NCI-H2196 treated with DMSO at 0.1 percent for 48 hours (cell line): Measurements from ENCODE around the gene LAMTOR1.
A peak's percentile ranks its signal among the peaks of the same experiment; 100 is the strongest.

ENCODE experiments used
- DNase-seq: peaks from one replicate; lab custom pipeline; 2025; ENCODE audit not compliant: unreplicated experiment; lab: John Stamatoyannopoulos, UW

The LAMTOR1 gene

DNA sequence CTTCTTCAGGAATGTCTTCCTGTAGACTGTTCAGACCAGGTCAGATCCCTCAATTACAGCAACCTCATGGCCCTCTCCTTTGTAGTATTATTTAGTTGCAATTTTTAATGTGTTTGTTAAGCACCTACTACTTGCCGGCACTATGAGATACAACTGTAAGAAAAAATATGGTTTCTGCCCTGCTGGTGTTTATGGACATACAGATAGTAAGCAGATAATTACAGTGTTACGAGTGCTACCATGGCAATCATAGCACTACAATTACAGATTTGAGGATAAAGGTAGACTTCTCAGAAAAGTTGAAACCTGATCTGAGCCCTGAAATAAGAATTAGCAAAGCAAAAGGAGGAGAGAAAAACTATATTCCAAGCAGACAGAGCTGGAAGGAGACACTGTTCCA, 19.7 kb downstream of the LAMTOR1 start:
- DNase-seq, result peak; percentile 23

DNA sequence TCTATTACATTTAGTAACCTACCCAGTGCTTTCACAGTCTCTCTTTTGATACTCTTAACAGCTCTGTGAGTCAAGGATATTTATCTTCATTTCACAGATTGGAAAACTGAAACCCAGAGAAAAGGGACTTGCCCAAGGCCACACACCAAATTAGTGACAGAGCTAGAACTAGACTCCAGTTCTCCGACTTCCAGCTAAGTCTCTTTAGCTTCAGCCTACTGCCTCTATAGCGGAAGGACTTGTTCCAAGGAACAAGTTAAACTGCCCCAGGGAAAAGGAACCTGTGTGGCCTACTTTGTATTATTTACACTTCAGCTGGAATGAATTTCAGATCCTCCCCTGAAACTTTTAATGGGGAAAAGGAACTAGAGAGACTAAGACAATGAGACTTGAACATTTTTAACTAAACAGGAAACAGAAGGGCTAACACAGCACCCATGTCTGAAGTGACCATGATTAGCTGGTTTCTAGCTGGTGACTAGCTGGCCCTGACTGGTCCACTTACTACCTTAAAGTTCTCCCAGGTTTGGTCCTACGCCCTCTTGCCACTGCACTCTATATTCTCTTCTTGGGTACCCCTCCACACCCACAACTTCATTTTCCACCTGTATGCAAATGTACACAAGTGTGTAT, 21.2 kb downstream of the LAMTOR1 start:
- DNase-seq, result no peak

DNA sequence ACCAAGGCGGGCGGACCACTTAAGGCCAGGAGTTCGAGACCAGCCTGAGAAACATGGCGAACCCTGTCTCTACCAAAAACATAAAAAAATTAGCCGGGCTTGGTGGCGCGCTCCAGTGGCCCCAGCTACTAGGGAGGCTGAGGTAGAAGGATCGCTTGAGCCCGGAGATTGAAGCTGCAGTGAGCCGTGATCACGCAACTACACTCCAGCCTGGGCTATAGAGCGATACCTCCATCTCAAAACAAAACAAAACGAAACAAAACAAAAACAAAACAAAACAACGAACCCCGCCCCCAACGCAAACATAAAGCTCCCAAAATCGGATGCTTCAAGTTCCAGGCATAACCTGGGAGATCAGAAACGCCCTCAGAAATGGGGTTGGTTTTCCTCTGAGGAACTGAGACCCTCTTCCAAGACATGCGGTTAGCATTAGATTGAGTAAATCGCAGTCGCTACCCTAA, 21.9 kb downstream of the LAMTOR1 start:
- no peak for DNase-seq

DNA sequence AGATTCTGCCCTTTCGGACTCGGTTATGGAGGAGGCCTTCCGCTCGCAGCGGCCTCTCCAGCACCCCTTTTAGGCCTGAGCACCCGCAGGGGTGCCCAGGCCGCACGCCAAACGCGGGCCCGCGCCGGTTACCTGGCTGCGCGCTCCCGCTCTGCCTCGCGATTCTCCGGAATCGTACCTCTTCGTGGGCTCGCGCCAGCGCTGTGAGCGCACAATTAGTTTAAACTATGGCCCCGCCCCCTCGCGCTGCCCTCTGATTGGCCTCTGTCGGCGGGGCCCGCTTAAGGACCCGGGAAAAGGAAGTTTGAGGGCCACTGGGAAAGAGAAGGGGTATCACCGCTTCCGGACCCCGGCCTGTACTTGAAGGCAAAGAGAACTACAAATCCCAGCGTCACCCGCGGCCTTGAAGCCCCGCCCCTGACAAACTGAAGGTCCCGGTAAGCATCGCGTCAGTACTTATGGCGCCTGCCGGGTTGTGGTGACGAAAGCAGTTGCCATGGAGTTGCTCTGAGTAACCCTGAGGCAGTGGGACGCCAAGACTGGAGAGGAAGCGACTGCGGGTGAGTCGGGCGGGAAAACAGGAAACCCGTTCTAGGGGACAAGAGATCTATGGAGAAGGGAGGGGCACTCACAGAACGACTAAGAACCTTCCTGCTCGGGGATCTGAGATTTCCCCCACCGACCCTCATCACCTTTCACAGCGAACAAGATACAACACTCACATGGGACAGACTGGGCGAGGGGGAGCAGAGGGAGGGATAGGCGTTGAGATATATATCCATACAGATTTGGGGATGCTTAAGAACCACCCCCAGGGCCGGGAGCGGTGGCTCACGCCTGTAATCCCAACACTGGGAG, 22.5 kb downstream of the LAMTOR1 start, which contains the start of the genes LRRC51 and NUMA1:
LRRC51 (plus strand) TSS at position 525 of the 858 bp plus-strand sequence. CDS start 8,234 bp downstream, outside the sequence.
NUMA1 (minus strand) TSS at position 217 of the 858 bp plus-strand sequence. CDS start 44,599 bp downstream, outside the sequence.
- DNase-seq, result peak; percentile 100

DNA sequence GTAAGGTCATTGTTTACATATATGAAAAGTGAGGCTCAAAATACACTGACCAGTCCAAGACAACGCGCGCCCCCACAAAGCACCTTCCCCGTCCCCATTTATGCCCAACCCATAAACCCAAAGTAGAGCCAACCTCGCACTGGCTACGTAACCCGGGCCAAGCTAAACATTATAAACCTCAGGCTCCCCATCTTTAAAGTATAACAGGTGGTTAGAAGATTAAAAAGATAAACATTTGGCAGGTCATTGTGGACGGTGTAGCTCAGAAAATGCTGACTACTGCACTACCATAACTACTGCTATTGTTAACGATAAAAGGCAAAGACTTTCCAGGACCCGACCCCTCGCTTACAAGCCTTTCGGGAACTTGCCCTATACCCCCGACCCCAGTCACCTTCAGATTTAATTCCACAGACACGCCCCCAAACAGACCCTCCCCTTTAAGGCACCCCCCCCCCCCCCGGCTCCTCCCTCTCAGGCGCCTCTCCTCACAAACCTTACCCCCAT, 23.2 kb downstream of the LAMTOR1 start:
- no peak for DNase-seq

DNA sequence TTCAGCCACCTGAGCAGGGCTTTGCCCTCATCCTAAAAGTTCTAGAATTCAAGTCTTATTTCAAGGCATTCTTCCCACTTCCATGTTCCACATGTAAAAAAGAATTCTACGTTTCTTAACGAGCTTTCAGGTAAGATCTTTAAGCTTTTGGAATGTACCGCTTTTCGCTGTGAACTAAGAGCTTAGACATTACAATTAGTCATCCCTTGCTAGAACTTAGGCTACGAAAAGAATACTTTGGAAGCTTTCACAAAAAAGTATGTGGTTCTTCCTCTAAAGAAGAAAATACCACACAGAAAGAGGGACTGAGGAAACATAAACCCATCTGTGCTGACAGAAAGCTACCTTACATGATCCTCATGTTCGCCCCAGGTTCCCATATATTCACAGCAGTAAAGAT, 24.6 kb downstream of the LAMTOR1 start:
- DNase-seq, result no peak

DNA sequence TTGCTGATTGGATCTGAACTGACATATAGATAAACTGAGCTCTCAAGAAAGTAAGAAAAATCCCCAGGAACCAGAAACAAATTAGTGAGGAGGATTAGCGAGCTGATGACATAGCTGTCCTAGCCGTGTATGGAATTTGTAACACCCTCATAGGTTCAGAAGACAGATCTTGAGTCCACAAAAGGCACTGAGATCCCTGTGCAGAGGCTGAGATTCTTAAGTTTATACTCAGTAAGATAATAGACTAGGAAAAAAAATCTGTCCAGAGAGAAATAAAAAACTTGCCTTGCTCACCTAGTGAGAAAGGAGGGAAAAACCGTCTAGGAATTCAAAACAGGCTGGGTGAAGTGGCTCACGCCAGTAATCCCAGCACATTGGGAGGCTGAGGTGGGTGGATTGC, 27.3 kb downstream of the LAMTOR1 start:
- no peak for DNase-seq

DNA sequence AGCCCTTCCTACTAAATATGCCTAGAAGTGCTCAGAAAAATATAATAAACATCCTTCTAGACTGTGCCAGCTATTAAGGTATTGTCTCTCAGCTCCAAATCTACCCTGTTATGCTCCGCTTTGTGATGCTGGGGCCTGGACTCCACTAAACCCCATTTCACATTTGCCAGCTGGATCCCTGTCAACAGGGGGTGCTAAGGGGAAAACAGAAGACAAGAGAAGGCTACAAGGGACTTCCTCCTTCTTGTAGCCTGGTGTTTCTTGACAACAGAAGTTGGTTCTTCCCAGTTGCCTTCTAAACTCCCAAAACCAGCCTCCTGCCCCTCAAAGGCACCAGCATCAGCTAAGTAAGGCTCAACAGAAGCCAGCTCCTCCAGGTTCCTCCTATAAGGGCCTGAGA, 28.0 kb downstream of the LAMTOR1 start:
- no peak for DNase-seq

DNA sequence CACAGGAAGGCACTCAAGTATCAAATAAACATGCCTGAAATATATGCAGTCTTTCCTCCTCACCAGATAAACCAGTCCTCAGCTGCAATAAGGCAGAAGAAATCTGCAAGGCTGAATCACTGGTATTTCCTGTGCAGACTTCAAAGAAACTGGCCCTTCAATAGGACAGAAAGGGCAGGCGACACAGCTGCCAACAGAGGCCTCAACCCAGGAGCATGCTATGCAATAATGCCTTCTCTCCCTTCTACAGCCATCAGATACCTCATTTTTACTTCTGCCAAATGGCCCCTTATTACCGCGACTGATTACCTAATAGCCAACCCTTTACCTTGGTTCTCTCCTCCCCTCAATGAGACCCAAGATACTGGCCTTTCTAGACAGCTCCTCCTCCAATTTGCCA, 30.7 kb downstream of the LAMTOR1 start:
- no peak for DNase-seq

DNA sequence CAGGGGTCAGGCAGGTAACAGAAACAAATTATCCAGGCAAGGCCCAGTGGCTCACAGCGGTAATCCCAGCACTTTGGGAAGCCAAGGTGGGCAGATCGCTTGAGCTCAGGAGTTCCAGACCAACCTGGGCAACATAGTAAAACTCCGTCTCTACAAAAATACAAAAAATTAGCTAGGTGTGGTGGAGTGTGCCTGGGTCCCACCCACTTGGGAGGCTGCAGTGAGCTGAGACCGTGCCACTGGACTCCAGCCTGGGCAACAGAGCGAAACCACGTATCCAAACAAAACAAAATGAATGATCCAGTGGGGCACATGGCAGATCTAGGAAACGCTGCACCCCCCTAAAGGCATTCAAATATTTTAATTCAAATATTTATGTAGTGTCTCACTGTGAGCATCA, 32.6 kb downstream of the LAMTOR1 start:
- DNase-seq, result no peak

DNA sequence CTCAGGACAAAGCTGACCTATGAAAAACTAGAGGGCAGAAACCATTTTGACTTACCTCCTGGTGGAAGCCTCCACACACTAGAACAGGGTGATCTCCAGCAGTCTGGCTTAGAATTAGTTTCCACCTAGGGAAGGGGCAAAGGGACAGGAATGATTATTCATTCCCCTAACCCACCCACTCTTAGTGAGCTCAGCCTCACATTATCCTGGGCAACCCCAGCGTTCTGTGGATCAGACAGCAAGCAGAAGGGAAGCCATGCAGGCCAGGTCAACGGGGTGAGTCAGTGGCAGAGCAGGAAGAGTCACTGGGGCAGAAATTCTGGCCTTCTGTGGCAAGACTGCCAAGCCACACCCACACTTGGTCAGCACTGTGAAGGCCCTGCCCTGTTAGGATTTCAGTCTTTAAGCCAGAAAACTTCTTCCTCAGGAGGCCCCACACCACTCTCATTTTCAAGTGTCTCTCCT, 33.3 kb downstream of the LAMTOR1 start:
- DNase-seq, result peak; percentile 55

DNA sequence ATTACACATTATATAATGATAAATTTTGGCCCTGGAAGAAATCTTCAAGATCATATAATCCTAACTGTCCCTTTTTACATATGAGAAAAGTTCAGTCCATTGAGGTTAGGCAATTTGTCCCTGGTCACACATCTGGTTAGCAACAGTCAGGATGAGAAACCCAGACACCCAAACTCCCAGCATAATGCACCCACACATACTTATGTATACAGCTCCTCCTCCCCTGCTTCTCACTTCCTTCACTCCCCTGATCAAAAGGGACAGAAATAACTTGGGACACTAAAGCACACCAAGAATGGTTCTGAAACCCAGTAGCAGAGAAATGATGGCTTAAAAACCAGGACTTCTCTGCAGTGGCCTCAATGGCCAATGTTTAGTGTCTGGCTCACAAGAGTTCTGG, 33.9 kb downstream of the LAMTOR1 start:
- DNase-seq, result no peak

DNA sequence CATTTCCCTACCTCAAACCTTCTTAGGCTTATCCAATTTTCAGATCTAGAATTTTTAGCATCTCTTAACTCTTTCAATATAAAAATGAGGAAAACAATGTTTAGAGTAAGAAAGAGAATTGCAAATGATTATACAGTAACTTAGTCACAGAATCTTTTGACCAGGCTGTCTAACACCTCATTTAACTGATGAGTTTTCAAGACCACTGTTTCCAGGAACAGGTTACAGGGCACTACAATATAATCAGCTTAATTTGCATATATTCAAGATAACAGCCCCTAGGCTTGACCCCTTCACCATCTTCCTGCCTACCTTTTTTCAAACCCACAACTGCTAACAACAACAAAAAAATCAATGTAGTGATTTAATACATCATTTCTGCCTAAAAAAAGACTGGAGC, 35.4 kb downstream of the LAMTOR1 start:
- no peak for DNase-seq

DNA sequence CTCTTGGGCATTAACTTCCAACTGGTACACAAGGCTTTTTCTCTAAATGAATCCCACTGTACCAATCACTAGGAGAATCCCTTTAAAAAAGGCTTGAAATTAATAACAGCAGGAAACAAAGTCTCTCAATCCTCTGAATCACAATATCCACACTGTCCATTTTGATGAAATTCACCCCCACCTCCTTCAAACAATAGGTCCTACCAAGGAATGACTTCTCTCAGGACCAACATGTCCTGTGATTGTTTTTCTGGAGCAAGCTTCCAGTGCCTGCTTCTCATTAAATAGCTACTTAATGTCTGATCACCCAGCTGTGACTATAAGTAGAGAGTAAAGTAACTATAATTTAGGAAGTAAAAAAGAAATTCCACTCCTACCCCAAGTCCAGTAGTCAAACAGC, 35.8 kb downstream of the LAMTOR1 start:
- no peak for DNase-seq

DNA sequence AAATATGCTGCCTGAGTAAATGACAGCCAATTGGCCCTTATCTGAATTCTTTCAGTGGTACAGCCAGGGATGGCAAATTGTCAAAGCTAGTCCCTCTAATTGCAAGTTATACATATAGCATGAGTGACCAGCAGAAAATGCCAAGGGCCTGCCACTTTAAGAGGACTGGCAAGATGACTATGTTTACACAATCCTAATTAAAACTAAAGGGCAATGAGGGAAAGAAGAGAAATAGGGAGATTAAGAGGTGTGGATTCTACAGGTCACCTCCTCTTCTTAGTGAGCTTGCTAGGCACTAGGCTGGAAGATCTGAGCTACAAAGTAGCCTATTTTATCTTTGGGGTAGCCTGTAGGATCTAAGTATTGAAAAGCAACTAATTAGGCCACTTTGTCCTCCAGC, 36.2 kb downstream of the LAMTOR1 start:
- DNase-seq, result no peak

DNA sequence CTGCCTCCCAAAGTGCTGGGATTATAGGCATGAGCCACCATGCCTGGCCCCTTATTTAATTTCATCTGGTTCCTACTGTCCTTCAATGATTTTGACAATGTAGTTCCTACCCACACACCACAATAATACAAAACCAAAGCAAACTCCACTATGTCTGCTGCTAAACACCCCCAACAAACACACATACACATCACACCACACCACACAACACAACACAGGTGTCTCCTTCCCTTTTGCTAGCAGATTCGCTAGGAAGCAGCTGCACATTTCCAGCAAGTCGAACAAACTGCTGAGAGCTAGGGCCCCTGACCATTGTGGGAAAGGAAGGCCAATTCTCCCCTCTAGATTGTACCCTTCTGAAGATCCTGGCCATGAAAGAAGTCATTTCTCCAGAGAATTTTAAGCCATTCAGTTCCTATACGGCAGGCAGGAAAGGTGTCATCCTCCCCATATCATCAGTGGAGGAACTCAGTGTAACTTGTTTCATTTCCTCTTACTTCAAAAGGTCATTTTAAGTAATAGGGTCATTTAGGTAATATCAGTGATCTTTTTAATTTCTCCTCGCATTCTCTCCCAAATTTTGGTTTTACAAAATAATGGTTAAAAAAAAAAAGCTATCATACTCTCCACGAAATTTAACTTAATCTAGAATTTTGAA, 41.2 kb downstream of the LAMTOR1 start:
- DNase-seq, result no peak

DNA sequence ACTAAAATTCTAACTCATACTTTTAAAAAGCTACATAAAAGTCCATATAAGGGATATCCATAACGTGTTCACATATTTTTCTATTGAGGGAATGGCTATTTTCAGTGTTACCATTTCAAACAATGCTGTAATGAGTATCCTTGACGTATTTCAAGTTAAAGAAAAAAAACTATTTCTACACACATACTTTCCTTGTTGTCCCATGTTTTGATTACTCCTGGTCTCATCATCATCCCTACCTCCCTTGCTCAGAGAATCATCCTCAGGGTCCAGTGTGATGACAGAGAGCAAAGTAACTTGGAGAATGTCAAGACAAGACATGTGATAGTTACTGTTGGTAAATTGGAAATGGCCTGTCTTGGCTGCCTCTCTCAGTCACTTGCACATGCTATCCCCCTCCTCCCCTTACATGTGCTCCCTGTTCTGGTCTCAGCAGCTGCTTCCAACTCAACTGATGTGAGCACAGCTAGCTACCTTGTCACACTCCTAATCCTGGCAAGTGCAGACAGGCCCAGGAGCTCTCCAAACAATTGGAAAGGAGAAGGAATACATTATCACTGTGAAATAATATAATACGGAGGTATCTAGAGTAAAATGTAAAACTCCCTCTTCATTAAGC, 44.6 kb downstream of the LAMTOR1 start:
- DNase-seq, result peak; percentile 37

DNA sequence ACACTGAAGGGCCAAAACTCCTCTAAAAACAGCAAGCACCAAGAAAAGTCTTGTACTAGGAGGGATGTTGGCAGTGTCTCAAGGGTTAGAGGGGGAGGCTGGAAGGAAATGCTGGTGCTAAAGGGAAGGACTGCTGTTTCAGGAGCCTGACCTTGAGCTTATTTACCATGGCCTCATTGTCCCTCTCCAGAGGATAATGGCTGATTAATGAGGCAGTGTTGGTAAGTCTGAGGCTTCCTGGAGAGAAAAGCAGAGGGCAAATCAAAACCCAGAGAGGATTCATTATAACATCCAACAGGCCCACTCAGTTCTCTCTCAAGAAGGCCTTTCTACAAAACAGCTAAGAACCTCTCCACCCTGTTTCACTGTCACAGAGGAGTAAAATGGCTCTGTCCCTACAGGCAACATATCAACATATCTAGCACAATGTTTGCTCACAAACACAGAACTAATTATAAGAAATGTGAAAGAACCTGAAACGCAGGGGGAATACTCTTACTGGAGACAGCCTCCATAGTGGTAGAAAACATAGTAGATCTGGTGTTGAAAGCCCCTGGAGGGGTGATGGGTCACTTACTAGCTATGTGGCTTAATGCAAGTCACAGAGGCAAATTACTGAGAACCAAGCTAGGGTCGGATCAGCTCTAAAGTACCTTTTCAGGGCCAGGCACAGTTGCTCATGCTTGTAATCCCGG, 54.2 kb downstream of the LAMTOR1 start:
- DNase-seq, result no peak
